Measurements from ENCODE around the gene TMEM150A. TPM values are rescaled to one million over a fixed set of nuclear protein-coding genes. Genes with fewer than 3 reads are reported as not detected.
"Not testable (repeated sequence)": the region's sequence is repeated elsewhere in the genome, so short reads cannot be mapped to it uniquely, and the experiment has no call there.

The TMEM150A gene
- total RNA-seq, 2 experiments from 2014 or later, result 0.92 to 1.1 TPM

GRCh38 chr2:85593023-85593422 is 9.5 kb downstream of the TMEM150A start:
- CTCF ChIA-PET (ENCODE audit: unreplicated experiment), result no interaction called here
- peaks cover 8% of the 10 kb centered on the region; the same call in 1 of the 2 replicates for H3K36me3 ChIP-seq (ENCODE audit: insufficient read depth, low read length)
- no peaks in the 10 kb centered on the region for H3K9me3 ChIP-seq (ENCODE audit: low read length)
- H3K79me2 ChIP-seq (ENCODE audit: insufficient read depth, low read depth, low read length), result peaks cover 12% of the 10 kb centered on the region; the same call in 1 of the 2 replicates
- no peaks in the 10 kb centered on the region for H3K9me2 ChIP-seq (ENCODE audit: insufficient read depth, low read length)
- no peak overlapping the region for H3K4me2 ChIP-seq (ENCODE audit: low read length)
- DNase-seq (ENCODE audit: low spot score), result no peak
- no peak overlapping the region for H2AFZ ChIP-seq (ENCODE audit: low read length)
- H3K27ac ChIP-seq (ENCODE audit: low read depth, low read length, poor library complexity, severe bottlenecking), result no peak overlapping the region
- POLR2A ChIA-PET, result interaction anchor here (0.7 kb wide), 1 partner anchor 15 kb away, joined by 4 read pairs; the partner anchor contains the start of gene VAMP8
- BruUV-seq (replicated peaks), result no TSS peak
- no peak for TF ChIP-seq EZH2phosphoT487 (IDR thresholded peaks at IDR 0.05; ENCODE audit: borderline replicate concordance, low read depth, low read length)
- TF ChIP-seq, protein P1, sequence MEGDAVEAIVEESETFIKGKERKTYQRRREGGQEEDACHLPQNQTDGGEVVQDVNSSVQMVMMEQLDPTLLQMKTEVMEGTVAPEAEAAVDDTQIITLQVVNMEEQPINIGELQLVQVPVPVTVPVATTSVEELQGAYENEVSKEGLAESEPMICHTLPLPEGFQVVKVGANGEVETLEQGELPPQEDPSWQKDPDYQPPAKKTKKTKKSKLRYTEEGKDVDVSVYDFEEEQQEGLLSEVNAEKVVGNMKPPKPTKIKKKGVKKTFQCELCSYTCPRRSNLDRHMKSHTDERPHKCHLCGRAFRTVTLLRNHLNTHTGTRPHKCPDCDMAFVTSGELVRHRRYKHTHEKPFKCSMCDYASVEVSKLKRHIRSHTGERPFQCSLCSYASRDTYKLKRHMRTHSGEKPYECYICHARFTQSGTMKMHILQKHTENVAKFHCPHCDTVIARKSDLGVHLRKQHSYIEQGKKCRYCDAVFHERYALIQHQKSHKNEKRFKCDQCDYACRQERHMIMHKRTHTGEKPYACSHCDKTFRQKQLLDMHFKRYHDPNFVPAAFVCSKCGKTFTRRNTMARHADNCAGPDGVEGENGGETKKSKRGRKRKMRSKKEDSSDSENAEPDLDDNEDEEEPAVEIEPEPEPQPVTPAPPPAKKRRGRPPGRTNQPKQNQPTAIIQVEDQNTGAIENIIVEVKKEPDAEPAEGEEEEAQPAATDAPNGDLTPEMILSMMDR (conservative IDR thresholded peaks at IDR 0.05; ENCODE audit: low read length), result no peak
- H3K4me1 ChIP-seq (ENCODE audit: insufficient read depth, low read length, poor library complexity, severe bottlenecking), result peaks cover 19% of the 10 kb centered on the region
- no peaks in the 10 kb centered on the region for H4K20me1 ChIP-seq (ENCODE audit: insufficient read depth, low read length)
- intact Hi-C loops (cut with micrococcal nuclease; ENCODE audit: unreplicated experiment), result no loop called here
- H3K4me3 ChIP-seq (ENCODE audit: low read depth, low read length, poor library complexity, severe bottlenecking), result no peak overlapping the region

GRCh38 chr2:85592299-85592698 is 10.2 kb downstream of the TMEM150A start:
- H4K20me1 ChIP-seq (ENCODE audit: insufficient read depth, low read length); H3K9me2 ChIP-seq (ENCODE audit: insufficient read depth, low read length); intact Hi-C loops (cut with micrococcal nuclease; ENCODE audit: unreplicated experiment); DNase-seq (ENCODE audit: low spot score); H3K36me3 ChIP-seq (ENCODE audit: insufficient read depth, low read length); H3K9me3 ChIP-seq (ENCODE audit: low read length); BruUV-seq (replicated peaks); H3K4me2 ChIP-seq (ENCODE audit: low read length); H3K4me3 ChIP-seq (ENCODE audit: low read depth, low read length, poor library complexity, severe bottlenecking); H3K27ac ChIP-seq (ENCODE audit: low read depth, low read length, poor library complexity, severe bottlenecking); POLR2A ChIA-PET; H2AFZ ChIP-seq (ENCODE audit: low read length); CTCF ChIA-PET (ENCODE audit: unreplicated experiment): not testable (repeated sequence)
- Histone ChIP-seq H3K4me1 (ENCODE audit: insufficient read depth, low read length, poor library complexity, severe bottlenecking) (peaks cover 20% of the 10 kb centered on the region), H3K79me2 (ENCODE audit: insufficient read depth, low read depth, low read length) (peaks cover 12% of the 10 kb centered on the region; the same call in 1 of the 2 replicates)

DNA sequence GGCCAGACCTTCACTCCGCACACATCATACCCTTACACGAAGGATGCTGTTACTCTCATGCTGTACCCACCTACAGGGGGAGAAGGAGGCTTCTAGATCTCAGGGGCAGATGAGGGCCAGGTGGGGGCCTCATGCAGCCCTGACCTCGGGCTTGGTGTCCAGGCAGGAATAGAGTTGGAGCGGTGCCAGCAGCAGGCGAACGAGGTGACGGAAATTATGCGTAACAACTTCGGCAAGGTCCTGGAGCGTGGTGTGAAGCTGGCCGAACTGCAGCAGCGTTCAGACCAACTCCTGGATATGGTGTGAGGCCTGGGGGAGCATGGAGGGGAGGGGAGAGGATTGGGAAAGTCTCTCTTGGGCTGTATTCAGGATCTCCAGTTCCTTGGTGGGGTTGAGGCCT is 10.9 kb downstream of the TMEM150A start:
- H3K9me2 ChIP-seq (ENCODE audit: insufficient read depth, low read length), result no peaks in the 10 kb centered on the region
- H3K79me2 ChIP-seq (ENCODE audit: insufficient read depth, low read depth, low read length), result peaks cover 9% of the 10 kb centered on the region; the same call in 1 of the 2 replicates
- CTCF ChIA-PET (ENCODE audit: unreplicated experiment), result no interaction called here

More for the DNA sequence above, 10.9 kb downstream of the TMEM150A start:
- Histone ChIP-seq H3K9me3 (ENCODE audit: low read length) (no peaks in the 10 kb centered on the region), H3K27ac (ENCODE audit: low read depth, low read length, poor library complexity, severe bottlenecking) (no peak overlapping the region), H2AFZ (ENCODE audit: low read length) (no peak overlapping the region), H3K4me2 (ENCODE audit: low read length) (no peak overlapping the region), H3K36me3 (ENCODE audit: insufficient read depth, low read length) (no peaks in the 10 kb centered on the region; the same call in 1 of the 2 replicates), H3K4me3 (ENCODE audit: low read depth, low read length, poor library complexity, severe bottlenecking) (no peak overlapping the region), H3K4me1 (ENCODE audit: insufficient read depth, low read length, poor library complexity, severe bottlenecking) (peaks cover 17% of the 10 kb centered on the region), H4K20me1 (ENCODE audit: insufficient read depth, low read length) (no peaks in the 10 kb centered on the region)
- intact Hi-C loops (cut with micrococcal nuclease; ENCODE audit: unreplicated experiment), result no loop called here
- no peak for DNase-seq (ENCODE audit: low spot score)
- TF ChIP-seq, protein P1 (conservative IDR thresholded peaks at IDR 0.05; ENCODE audit: low read length), result no peak
- TF ChIP-seq EZH2phosphoT487 (IDR thresholded peaks at IDR 0.05; ENCODE audit: borderline replicate concordance, low read depth, low read length), result no peak
- no TSS peak for BruUV-seq (replicated peaks)
- POLR2A ChIA-PET, result no interaction called here

All from OCI-LY7 (cell line).